Fibroblast of mammary gland (primary cell): Measurements from ENCODE around the gene COPS6.

Experiments used
- DNase-seq: peaks from one replicate; pipeline ENCODE4 v3.0.0-alpha.2; 2010; ENCODE audit warnings: low read depth
- H3K4me3 ChIP-seq: 2 replicates; pipeline ENCODE4 v1.5.1; 2011; ENCODE audit warnings: low read depth, mild to moderate bottlenecking, low read length, moderate library complexity; ENCODE audit not compliant: control insufficient read depth
- TF ChIP-seq, protein P1 (sequence below): conservative IDR thresholded peaks from 2 replicates; pipeline ENCODE4 v1.5.1; 2011; ENCODE audit warnings: low read depth, low read length, inconsistent platforms; ENCODE audit not compliant: control insufficient read depth, insufficient read depth

Gene COPS6

DNA sequence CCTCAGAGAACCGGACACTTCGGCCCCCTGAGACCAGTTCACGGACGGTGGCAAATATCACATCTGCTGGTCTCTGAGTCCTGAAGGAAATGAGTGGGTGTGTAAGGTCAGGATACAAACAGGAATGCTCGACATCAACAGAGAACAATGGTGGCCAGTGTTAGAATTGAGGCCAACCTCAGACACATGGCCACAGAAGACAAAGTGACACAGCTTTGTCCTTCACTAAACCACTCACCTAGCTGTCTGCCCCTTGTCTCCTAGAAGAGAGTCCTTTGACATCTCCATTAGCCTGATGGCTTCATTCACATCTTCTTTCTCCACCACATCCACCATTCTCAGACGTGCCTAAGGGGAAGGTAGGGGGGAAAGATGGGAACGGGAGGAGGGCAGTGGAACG is 4.3 kb downstream of the COPS6 start:
- H3K4me3 ChIP-seq, result no peak overlapping the region
- TF ChIP-seq, protein P1, sequence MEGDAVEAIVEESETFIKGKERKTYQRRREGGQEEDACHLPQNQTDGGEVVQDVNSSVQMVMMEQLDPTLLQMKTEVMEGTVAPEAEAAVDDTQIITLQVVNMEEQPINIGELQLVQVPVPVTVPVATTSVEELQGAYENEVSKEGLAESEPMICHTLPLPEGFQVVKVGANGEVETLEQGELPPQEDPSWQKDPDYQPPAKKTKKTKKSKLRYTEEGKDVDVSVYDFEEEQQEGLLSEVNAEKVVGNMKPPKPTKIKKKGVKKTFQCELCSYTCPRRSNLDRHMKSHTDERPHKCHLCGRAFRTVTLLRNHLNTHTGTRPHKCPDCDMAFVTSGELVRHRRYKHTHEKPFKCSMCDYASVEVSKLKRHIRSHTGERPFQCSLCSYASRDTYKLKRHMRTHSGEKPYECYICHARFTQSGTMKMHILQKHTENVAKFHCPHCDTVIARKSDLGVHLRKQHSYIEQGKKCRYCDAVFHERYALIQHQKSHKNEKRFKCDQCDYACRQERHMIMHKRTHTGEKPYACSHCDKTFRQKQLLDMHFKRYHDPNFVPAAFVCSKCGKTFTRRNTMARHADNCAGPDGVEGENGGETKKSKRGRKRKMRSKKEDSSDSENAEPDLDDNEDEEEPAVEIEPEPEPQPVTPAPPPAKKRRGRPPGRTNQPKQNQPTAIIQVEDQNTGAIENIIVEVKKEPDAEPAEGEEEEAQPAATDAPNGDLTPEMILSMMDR, result no peak
- no peak for DNase-seq

GRCh38 chr7:100093498-100093897 is 4.7 kb downstream of the COPS6 start:
- no peak overlapping the region for H3K4me3 ChIP-seq
- TF ChIP-seq, protein P1, result no peak
- no peak for DNase-seq

- no peak overlapping the region for H3K4me3 ChIP-seq
- DNase-seq, result no peak
- TF ChIP-seq, protein P1, result no peak
Observed at GRCh38 chr7:100093925-100094486, 5.2 kb downstream of the COPS6 start.

DNA sequence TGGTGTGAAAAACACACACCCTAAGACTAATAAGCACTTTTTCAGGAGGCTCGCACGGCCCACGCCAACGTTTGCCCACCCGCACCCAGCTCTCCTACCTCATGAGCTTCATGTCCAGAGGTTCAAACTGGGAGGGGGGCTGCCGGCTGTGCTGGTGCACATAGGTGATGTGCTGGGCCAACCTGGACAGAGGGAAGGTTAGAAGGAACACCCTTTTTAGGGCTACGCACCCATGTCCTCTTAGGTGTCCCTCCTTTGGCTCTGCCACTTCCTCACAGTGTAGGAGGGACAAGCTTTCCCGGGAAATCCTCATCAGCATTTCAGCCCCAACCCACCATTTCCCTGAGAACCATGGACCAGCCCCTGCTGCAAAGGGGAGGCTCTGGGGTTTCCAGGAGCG is 6.5 kb downstream of the COPS6 start:
- no peak for DNase-seq
- TF ChIP-seq, protein P1, result no peak
- no peak overlapping the region for H3K4me3 ChIP-seq

DNA sequence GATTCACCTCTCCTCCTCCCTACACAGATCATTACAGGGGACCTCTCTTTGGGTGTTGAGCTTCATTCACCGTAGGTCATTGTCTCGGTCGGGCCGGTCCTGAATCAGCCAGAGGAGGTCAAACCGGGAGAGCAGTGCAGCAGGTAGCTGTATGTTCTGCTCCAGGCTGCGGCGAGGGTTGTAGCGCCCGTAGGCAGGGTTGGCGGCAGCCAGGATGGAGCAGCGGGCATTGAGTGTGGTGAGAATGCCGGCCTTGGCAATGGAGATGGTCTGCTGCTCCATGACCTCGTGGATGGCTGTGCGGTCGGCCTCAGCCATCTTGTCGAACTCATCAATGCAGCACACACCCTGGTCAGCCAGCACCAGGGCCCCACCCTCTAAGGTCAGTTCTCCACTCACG is 6.9 kb downstream of the COPS6 start:
- no peak for DNase-seq
- TF ChIP-seq, protein P1, result no peak
- no peak overlapping the region for H3K4me3 ChIP-seq

DNA sequence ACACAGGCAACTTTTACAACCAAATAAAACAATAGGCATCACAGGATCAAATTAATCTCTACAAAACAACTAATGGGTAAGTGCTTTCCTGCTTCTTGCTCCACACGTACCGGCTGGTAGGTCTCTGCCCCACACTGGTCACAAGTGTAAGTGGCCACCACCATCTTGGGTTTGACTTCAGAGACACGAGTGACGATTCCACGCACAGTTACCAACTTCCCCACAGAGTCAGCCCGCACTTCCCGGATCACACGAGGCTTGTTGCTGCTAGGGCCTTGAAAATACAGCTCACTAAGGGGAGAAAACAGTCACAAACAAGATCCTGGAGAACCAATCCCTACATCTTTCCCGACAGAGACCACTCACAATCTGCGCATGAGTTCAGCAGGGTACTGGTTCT is 10.1 kb downstream of the COPS6 start:
- no peak for DNase-seq
- TF ChIP-seq, protein P1, result no peak
- no peak overlapping the region for H3K4me3 ChIP-seq

GRCh38 chr7:100099452-100099851 is 10.7 kb downstream of the COPS6 start:
- no peak for DNase-seq
- peak overlapping the region; percentile 84 for H3K4me3 ChIP-seq
- TF ChIP-seq, protein P1, result no peak
